ENCODE data around the gene HAUS7. TPM values are rescaled to one million over a fixed set of nuclear protein-coding genes. Genes with fewer than 3 reads are reported as not detected.

The HAUS7 gene
- total and polyA plus RNA-seq, 2 of the 8 experiments (the other 6 are each of a cell fraction or from before 2014, with no cell fraction given) = 45.4 to 54.0 TPM

DNA sequence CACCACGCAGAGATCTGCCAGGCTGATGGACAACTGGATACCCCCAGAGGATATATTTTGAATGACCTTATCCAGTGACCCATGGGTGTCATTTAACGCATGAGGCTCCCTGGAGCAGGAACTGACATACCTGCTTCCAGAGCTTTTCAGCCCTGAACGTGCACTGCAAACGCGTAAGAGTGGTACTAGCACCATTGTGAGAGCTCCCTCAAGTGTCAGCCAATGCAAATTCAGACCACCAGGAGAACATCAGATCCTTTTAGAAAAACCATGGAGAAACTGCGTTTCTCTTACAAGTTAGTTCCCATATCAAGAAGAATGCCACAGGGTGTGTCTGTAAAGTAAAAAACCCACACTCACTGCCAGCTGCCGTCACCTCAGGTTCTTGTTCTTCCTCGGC is 31.8 kb downstream of the HAUS7 start (continued):
- TF ChIP-seq CEBPB (IDR thresholded peaks at IDR 0.05; ENCODE audit: low read depth, low read length) = no peak
- TF ChIP-seq FOSL1 (IDR thresholded peaks at IDR 0.05; ENCODE audit: insufficient read depth, low read depth, low read length) = no peak
- no peak for TF ChIP-seq TCF12 (IDR thresholded peaks at IDR 0.05; ENCODE audit: low read depth, low read length)
